Smooth muscle cell (in vitro differentiated cells): Measurements from ENCODE around the gene JPH2. TPM values are rescaled to one million over a fixed set of nuclear protein-coding genes. Genes with fewer than 3 reads are reported as not detected.

Experiments
- DNase-seq: peaks from one replicate; lab custom pipeline; 2025; ENCODE audit not compliant: unreplicated experiment; lab: John Stamatoyannopoulos, UW
- H2AFZ ChIP-seq: fragments of 200-600 bp; sonication (generic); 2 replicates; pipeline ENCODE4 v1.6.0; 2016; ENCODE audit warnings: antibody characterized with exemption, low read depth, mild to moderate bottlenecking
- H3F3A ChIP-seq: fragments of 200-600 bp; sonication (generic); 2 replicates; pipeline ENCODE4 v1.6.0; 2017; ENCODE audit warnings: antibody characterized with exemption, low read depth
- H3K27ac ChIP-seq: fragments of 200-600 bp; sonication (generic); 2 replicates; pipeline ENCODE4 v1.5.1; 2016; ENCODE audit warnings: low read depth, mild to moderate bottlenecking
- H3K27me3 ChIP-seq: fragments of 200-600 bp; sonication (generic); 2 replicates; pipeline ENCODE4 v1.6.1; 2016; ENCODE audit warnings: low read depth, mild to moderate bottlenecking
- H3K36me3 ChIP-seq: fragments of 200-600 bp; sonication (generic); 2 replicates; pipeline ENCODE4 v1.5.1; 2016; ENCODE audit warnings: low read depth
- H3K4me1 ChIP-seq: fragments of 200-600 bp; sonication (generic); 2 replicates; pipeline ENCODE4 v1.5.1; 2016; ENCODE audit warnings: low read depth
- H3K4me2 ChIP-seq: fragments of 200-600 bp; sonication (generic); 2 replicates; pipeline ENCODE4 v1.6.0; 2016; ENCODE audit warnings: mild to moderate bottlenecking
- H3K4me3 ChIP-seq: fragments of 200-600 bp; sonication (generic); 2 replicates; pipeline ENCODE4 v1.5.1; 2016; ENCODE audit warnings: mild to moderate bottlenecking
- H3K79me2 ChIP-seq: fragments of 200-600 bp; sonication (generic); 2 replicates; pipeline ENCODE4 v1.6.0; 2016; ENCODE audit warnings: low read depth, mild to moderate bottlenecking
- H3K9ac ChIP-seq: fragments of 200-600 bp; sonication (generic); 2 replicates; pipeline ENCODE4 v1.6.0; 2016; ENCODE audit warnings: low read depth
- H3K9me3 ChIP-seq: fragments of 200-600 bp; sonication (generic); replicated peaks from 2 replicates; pipeline ENCODE4 v1.5.1; 2016; ENCODE audit warnings: low read depth
- H4K20me1 ChIP-seq: fragments of 200-600 bp; sonication (generic); 2 replicates; pipeline ENCODE4 v1.6.0; 2016; ENCODE audit warnings: low read depth
- WGBS: methylation state at CpG from one replicate; pipeline ENCODE4 v1.1.7; 2016; ENCODE audit warnings: low lambda C conversion rate; 5-methylcytosine and 5-hydroxymethylcytosine counted together
- polyA plus RNA-seq: library from polyadenylated mRNA; unstranded; fragments of >200 nt; fragmentation: Nextera tagmentation; extraction: Ambion mirVana; gene quantifications from 2 replicates; pipeline ENCODE4 v1.2.1, GENCODE V29; 2016
- total RNA-seq: library from RNA; depleted of rRNA; stranded (reverse); fragments of >200 nt; gene quantifications from 2 replicates; pipeline ENCODE4 v1.2.3, GENCODE V29; 2014
- TF ChIP-seq, protein P1 (sequence below): fragments of 200-600 bp; sonication (generic); IDR thresholded peaks from 2 replicates; pipeline ENCODE4 v1.5.1; 2017; ENCODE audit warnings: borderline replicate concordance, mild to moderate bottlenecking, antibody characterized with exemption; ENCODE audit not compliant: insufficient read depth, poor library complexity, severe bottlenecking

The JPH2 gene
- total and polyA plus RNA-seq, 2 experiments from 2014 or later: 4.4 to 6.0 TPM

DNA sequence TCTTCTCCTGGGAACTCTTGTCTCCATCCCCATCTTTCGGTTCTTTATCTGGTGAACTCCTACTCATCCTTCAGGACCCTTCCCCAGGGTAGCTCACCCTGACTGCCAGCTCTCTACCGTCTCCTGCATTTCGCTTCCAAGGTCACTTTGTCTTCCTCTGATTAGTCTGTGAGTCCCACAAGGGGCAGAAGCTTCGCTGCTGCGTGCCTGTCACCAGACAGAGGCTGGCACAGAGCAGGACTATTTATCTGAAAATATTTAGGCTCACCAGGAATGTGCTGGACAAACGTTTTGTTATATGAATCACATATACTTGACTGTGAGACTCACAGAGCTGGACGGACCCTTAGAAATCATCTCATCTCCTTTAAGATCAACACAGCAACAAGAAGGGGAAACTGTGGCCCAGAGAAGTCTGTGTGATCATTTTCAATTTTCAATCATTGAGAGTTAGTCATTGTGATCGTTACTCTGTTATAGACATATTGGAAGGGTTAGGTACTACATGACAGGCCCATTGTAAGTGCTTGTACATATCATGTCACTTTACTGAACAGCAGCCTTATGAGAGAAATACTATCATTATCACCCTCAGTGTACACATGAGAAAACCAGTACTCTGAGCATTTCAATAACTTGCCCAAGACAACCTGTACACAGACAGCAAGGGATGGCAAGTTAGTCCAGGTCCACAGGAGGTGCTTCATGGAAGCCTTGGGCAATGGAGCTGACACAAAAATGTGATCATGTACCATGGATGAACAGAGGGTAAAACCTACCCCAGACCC is 51.4 kb downstream of the JPH2 start:
- H3K4me3 ChIP-seq: no peak overlapping the region
- H3K79me2 ChIP-seq: no peaks in the 10 kb centered on the region
- peaks cover 15% of the 10 kb centered on the region for H3F3A ChIP-seq
- DNase-seq: no peak
- TF ChIP-seq, protein P1, sequence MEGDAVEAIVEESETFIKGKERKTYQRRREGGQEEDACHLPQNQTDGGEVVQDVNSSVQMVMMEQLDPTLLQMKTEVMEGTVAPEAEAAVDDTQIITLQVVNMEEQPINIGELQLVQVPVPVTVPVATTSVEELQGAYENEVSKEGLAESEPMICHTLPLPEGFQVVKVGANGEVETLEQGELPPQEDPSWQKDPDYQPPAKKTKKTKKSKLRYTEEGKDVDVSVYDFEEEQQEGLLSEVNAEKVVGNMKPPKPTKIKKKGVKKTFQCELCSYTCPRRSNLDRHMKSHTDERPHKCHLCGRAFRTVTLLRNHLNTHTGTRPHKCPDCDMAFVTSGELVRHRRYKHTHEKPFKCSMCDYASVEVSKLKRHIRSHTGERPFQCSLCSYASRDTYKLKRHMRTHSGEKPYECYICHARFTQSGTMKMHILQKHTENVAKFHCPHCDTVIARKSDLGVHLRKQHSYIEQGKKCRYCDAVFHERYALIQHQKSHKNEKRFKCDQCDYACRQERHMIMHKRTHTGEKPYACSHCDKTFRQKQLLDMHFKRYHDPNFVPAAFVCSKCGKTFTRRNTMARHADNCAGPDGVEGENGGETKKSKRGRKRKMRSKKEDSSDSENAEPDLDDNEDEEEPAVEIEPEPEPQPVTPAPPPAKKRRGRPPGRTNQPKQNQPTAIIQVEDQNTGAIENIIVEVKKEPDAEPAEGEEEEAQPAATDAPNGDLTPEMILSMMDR: no peak
- no peaks in the 10 kb centered on the region for H3K27me3 ChIP-seq
- H3K36me3 ChIP-seq: no peaks in the 10 kb centered on the region
- 40% methylated on average over 8 of the region's 8 CpGs for WGBS
- peaks cover 6% of the 10 kb centered on the region for H3K4me1 ChIP-seq
- peak overlapping the region; percentile 49 for H2AFZ ChIP-seq
- peak overlapping the region; percentile 21 for H3K4me2 ChIP-seq
- H3K9ac ChIP-seq: no peak overlapping the region
- H3K9me3 ChIP-seq: no peaks in the 10 kb centered on the region
- H4K20me1 ChIP-seq: no peaks in the 10 kb centered on the region
- peak overlapping the region; percentile 63 for H3K27ac ChIP-seq

DNA sequence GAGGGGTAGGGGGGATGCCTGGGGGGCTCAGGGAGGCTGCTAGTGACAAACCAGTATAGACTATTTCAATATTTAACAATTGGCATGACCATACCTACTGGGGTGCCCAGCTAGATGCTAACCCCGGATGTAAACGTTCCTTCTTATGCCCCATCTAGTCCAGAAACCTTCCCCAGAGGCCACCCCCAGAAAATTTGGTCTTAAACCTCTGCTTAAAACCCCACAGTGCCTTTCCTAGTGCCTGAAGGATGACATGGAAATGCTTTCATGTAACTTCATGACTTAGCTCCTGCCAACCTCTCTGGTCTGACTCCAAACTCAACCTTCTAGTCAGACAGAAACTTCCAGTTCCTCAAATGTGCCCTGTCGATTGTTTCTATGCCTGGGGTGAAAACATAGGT is 52.0 kb downstream of the JPH2 start:
- WGBS: 53% methylated on average over 3 of the region's 3 CpGs
- Histone ChIP-seq H3K4me2 (peak overlapping the region; percentile 21), H3K27me3 (no peaks in the 10 kb centered on the region), H3K27ac (peak overlapping the region; percentile 63), H3K79me2 (no peaks in the 10 kb centered on the region), H3K9me3 (no peaks in the 10 kb centered on the region), H3K36me3 (no peaks in the 10 kb centered on the region), H3F3A (peaks cover 15% of the 10 kb centered on the region), H2AFZ (peak overlapping the region; percentile 49), H4K20me1 (no peaks in the 10 kb centered on the region), H3K9ac (no peak overlapping the region), H3K4me3 (no peak overlapping the region), H3K4me1 (peaks cover 6% of the 10 kb centered on the region)
- no peak for DNase-seq
- TF ChIP-seq, protein P1: no peak

GRCh38 chr20:44133424-44133823 is 53.6 kb downstream of the JPH2 start:
- H4K20me1 ChIP-seq: no peaks in the 10 kb centered on the region
- H2AFZ ChIP-seq: no peak overlapping the region
- H3F3A ChIP-seq: peaks cover 15% of the 10 kb centered on the region
- 91% methylated on average over 4 of the region's 4 CpGs for WGBS
- H3K9ac ChIP-seq: no peak overlapping the region
- no peaks in the 10 kb centered on the region for H3K79me2 ChIP-seq
- H3K27ac ChIP-seq: no peak overlapping the region
- no peaks in the 10 kb centered on the region for H3K36me3 ChIP-seq
- TF ChIP-seq, protein P1: no peak
- no peak overlapping the region for H3K4me2 ChIP-seq
- H3K4me3 ChIP-seq: no peak overlapping the region
- H3K27me3 ChIP-seq: no peaks in the 10 kb centered on the region
- DNase-seq: no peak
- peaks cover 6% of the 10 kb centered on the region for H3K4me1 ChIP-seq
- H3K9me3 ChIP-seq: no peaks in the 10 kb centered on the region

DNA sequence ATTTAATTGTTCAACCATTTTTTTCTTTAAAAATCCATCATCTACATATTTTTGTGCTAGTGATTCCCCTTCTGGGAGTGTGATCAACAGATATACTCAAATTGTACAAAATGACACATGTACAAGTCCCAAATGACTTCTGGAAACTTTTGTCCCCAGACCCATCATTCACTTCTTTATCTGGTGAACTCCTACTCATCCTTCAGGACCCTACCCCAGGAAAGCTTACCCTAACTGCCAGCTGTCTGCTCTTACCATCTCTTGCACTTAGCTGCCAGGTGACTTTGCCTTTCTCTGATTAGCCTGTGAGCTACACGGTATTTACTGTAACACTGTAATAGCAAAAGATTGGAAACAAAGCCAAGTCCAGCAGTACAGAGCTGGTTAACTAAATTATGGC is 55.3 kb downstream of the JPH2 start:
- Histone ChIP-seq H3K27me3 (no peaks in the 10 kb centered on the region), H3K9ac (no peak overlapping the region), H3K4me2 (no peak overlapping the region), H3K27ac (no peak overlapping the region), H3K4me3 (no peak overlapping the region), H3K9me3 (no peaks in the 10 kb centered on the region), H3K79me2 (no peaks in the 10 kb centered on the region), H3F3A (peaks cover 7% of the 10 kb centered on the region), H3K36me3 (no peaks in the 10 kb centered on the region), H2AFZ (no peak overlapping the region), H3K4me1 (no peaks in the 10 kb centered on the region), H4K20me1 (no peaks in the 10 kb centered on the region)
- no peak for DNase-seq
- TF ChIP-seq, protein P1: no peak
- 94% methylated on average over 1 of the region's 1 CpG for WGBS
